Esophagus squamous epithelium (tissue), 5 donors: ENCODE measurements around the gene GPR143. TPM values are rescaled to one million over a fixed set of nuclear protein-coding genes. Genes with fewer than 3 reads are reported as not detected.

Experiments used
- DNase-seq: peaks from one replicate; lab custom pipeline; 2025; lab: John Stamatoyannopoulos, UW
- H3K27ac ChIP-seq, 4 donors: fragments of 200-600 bp; sonication (generic); one replicate each; pipeline ENCODE4 v1.5.1; 2016 to 2019; ENCODE audit warnings: mild to moderate bottlenecking in 1 of 4
- H3K27me3 ChIP-seq, 4 donors: fragments of 200-600 bp; sonication (generic); 1 replicate in 3 of 4; 2 replicates in 1 of 4; pipeline versions ENCODE4 v1.5.1 to v1.6.0; 2017 to 2021; ENCODE audit warnings: antibody characterized with exemption in 1 of 4
- H3K36me3 ChIP-seq, 3 donors: fragments of 200-600 bp; sonication (generic); one replicate each; pipeline ENCODE4 v1.5.1; 2016 to 2019
- H3K4me1 ChIP-seq, 3 donors: fragments of 200-600 bp; sonication (generic); one replicate each; pipeline ENCODE4 v1.5.1; 2017 to 2019
- H3K4me3 ChIP-seq, 4 donors: fragments of 200-600 bp; sonication (generic); 1 replicate in 3 of 4; 2 replicates in 1 of 4; pipeline ENCODE4 v1.5.1; 2016 to 2019; ENCODE audit warnings: mild to moderate bottlenecking in 2 of 4, moderate library complexity in 1 of 4
- H3K9me3 ChIP-seq, 3 donors: fragments of 200-600 bp; sonication (generic); one replicate each; pipeline ENCODE4 v1.5.1; 2016 to 2019
- CTCF ChIP-seq, 6 experiments: fragments of 450-650 bp in 4 of 6; fragments of 200-600 bp in 2 of 6; sonication (generic) in 2 of 6; IDR thresholded peaks; one replicate each; pipeline ENCODE4 v1.5.1; 2016 to 2019; ENCODE audit warnings: antibody characterized with exemption in 6 of 6, mild to moderate bottlenecking in 4 of 6, moderate library complexity in 4 of 6
- POLR2A ChIP-seq, 4 donors: fragments of 450-650 bp; IDR thresholded peaks; one replicate each; pipeline ENCODE4 v1.6.1; 2017; ENCODE audit warnings: antibody characterized with exemption in 4 of 4, mild to moderate bottlenecking in 4 of 4, moderate library complexity in 3 of 4
- WGBS, 2 donors: methylation state at CpG; one replicate each; pipeline ENCODE4 v1.1.5; 2018; 5-methylcytosine and 5-hydroxymethylcytosine counted together
- intact Hi-C: fragments of 100-400 bp; cut with DNase I; formaldehyde crosslinking; loops from one replicate; pipeline ENCODE4 v1.15.0; 2022
- total RNA-seq, 4 donors: library from RNA; depleted of rRNA; stranded (reverse); fragments of >200 nt; gene quantifications; one replicate each; pipeline ENCODE4 v1.1.0, GENCODE V29; 2016
- donor health status: DM: yes; HTN: yes; CAD: no.

Gene GPR143
- total RNA-seq, 4 donors from 2014 or later = 0.68 to 3.9 (median 1.8) TPM

GRCh38 chrX:9701790-9702189, 63.9 kb downstream of the GPR143 start:
- H3K27me3 ChIP-seq = no peaks in the 10 kb centered on the region
- H3K4me1 ChIP-seq = no peaks in the 10 kb centered on the region
- 87 to 97% methylated on average over 4 to 12 of the region's 12 CpGs for WGBS, 2 donors
- H3K9me3 ChIP-seq = no peaks in the 10 kb centered on the region
- H3K27ac ChIP-seq = no peak overlapping the region
- intact Hi-C loops = no loop called here
- TF ChIP-seq POLR2A (IDR thresholded peaks at IDR 0.05) (no peak), CTCF (IDR thresholded peaks at IDR 0.05) (no peak)
- peaks cover 0 to 61% (median 0%) of the 10 kb centered on the region in 3 donors for H3K36me3 ChIP-seq
- H3K4me3 ChIP-seq = no peak overlapping the region
- DNase-seq = no peak

- no peak overlapping the region for H3K27ac ChIP-seq
- no peaks in the 10 kb centered on the region for H3K27me3 ChIP-seq
- peaks cover 0 to 62% (median 0%) of the 10 kb centered on the region in 3 donors for H3K36me3 ChIP-seq
- no peaks in the 10 kb centered on the region for H3K4me1 ChIP-seq
- TF ChIP-seq CTCF (IDR thresholded peaks at IDR 0.05) = no peak
- TF ChIP-seq POLR2A (IDR thresholded peaks at IDR 0.05) = no peak
- no peak overlapping the region for H3K4me3 ChIP-seq
- DNase-seq = no peak
- intact Hi-C loops = no loop called here
- 74% methylated on average over 15 of the region's 15 CpGs; no CpG with 5 or more reads in 1 of the 2 donors for WGBS, 2 donors
- no peaks in the 10 kb centered on the region for H3K9me3 ChIP-seq
These were observed 65.1 kb downstream of the GPR143 start for GRCh38 chrX:9700555-9700954.

GRCh38 chrX:9698576-9698975, 67.1 kb downstream of the GPR143 start:
- TF ChIP-seq CTCF (IDR thresholded peaks at IDR 0.05) = no peak
- no peak for TF ChIP-seq POLR2A (IDR thresholded peaks at IDR 0.05)
- WGBS, 2 donors = 60 to 100% methylated on average over 1 to 11 of the region's 12 CpGs
- H3K27ac ChIP-seq = no peak overlapping the region
- peaks cover 0 to 57% (median 0%) of the 10 kb centered on the region in 3 donors for H3K36me3 ChIP-seq
- no peak overlapping the region for H3K4me3 ChIP-seq
- no peaks in the 10 kb centered on the region for H3K27me3 ChIP-seq
- intact Hi-C loops = no loop called here
- no peaks in the 10 kb centered on the region for H3K9me3 ChIP-seq
- no peaks in the 10 kb centered on the region for H3K4me1 ChIP-seq
- no peak for DNase-seq

- TF ChIP-seq CTCF (IDR thresholded peaks at IDR 0.05) = no peak
- no peak for TF ChIP-seq POLR2A (IDR thresholded peaks at IDR 0.05)
- intact Hi-C loops = no loop called here
- peaks cover 0 to 75% (median 0%) of the 10 kb centered on the region in 3 donors for H3K36me3 ChIP-seq
- no peak overlapping the region for H3K27ac ChIP-seq
- H3K27me3 ChIP-seq = no peaks in the 10 kb centered on the region
- no peak for DNase-seq
- H3K9me3 ChIP-seq = no peaks in the 10 kb centered on the region
- no peak overlapping the region for H3K4me3 ChIP-seq
- 74 to 76% methylated on average over 4 to 9 of the region's 12 CpGs for WGBS, 2 donors
- no peaks in the 10 kb centered on the region for H3K4me1 ChIP-seq
These were observed 72.2 kb downstream of the GPR143 start for GRCh38 chrX:9693307-9694001.

- no peaks in the 10 kb centered on the region for H3K9me3 ChIP-seq
- 81 to 97% methylated on average over 4 to 5 of the region's 5 CpGs for WGBS, 2 donors
- no peak overlapping the region for H3K4me3 ChIP-seq
- DNase-seq = no peak
- no peak overlapping the region for H3K27ac ChIP-seq
- intact Hi-C loops = no loop called here
- peaks cover 0 to 87% (median 0%) of the 10 kb centered on the region in 3 donors for H3K36me3 ChIP-seq
- H3K4me1 ChIP-seq = no peaks in the 10 kb centered on the region
- no peaks in the 10 kb centered on the region for H3K27me3 ChIP-seq
- no peak for TF ChIP-seq POLR2A (IDR thresholded peaks at IDR 0.05)
- TF ChIP-seq CTCF (IDR thresholded peaks at IDR 0.05) = no peak
These were observed 75.6 kb downstream of the GPR143 start for GRCh38 chrX:9690046-9690445.
